ENCODE measurements around the gene DDX5.

DNA sequence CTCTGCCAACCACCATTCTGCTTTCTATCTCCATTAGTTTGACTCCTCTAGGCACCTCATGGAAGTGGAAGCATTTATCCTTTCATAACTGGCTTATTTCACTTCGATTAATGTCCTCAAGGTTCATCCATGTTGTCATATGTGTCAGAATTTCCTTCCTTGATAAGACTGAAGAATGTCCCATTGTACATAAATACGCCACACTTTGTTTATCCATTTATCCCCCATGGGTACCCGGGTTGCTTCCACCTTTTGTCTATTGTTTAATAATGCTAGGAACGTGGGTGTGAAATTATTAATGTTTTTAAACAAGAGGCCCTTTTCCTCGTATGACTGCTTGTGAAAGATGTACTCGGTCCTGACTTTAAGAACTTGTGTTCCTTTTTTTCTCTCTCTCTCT lies 44.3 kb downstream of the DDX5 start:
- no peak for TF ChIP-seq POLR2A (IDR thresholded peaks at IDR 0.05; ENCODE audit: low read depth, low read length)
- TF ChIP-seq POLR2AphosphoS5 (IDR thresholded peaks at IDR 0.05; ENCODE audit: low read depth, low read length), result no peak
